HG02642 (cell line): ENCODE data around the gene LYPD6B.

ENCODE experiments used
- ATAC-seq: cut with Tn5 transposase; IDR thresholded peaks from one replicate; pipeline ENCODE4 v1.9.1; 2021; ENCODE audit warnings: mild to moderate bottlenecking; ENCODE audit not compliant: unreplicated experiment, poor library complexity

The LYPD6B gene

DNA sequence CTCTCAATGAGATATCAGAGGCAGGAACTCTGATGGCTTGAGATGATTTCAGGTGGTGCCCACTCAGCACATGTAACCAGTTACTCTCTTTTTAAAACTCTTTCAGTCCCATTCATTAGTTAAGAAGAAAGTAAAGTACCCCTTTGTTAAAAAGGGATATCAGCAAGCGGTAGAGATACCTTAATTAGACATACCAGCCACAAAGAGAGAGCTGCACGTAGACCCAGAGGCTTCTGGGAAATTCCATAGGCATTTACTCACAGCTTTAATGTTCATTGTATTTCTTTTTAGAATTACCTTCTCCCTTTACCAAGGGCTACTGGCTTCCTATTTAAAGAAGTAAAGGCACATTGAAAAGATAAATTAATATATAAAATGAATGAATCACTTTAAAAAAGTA is 63.3 kb downstream of the LYPD6B start:
- no peak for ATAC-seq

DNA sequence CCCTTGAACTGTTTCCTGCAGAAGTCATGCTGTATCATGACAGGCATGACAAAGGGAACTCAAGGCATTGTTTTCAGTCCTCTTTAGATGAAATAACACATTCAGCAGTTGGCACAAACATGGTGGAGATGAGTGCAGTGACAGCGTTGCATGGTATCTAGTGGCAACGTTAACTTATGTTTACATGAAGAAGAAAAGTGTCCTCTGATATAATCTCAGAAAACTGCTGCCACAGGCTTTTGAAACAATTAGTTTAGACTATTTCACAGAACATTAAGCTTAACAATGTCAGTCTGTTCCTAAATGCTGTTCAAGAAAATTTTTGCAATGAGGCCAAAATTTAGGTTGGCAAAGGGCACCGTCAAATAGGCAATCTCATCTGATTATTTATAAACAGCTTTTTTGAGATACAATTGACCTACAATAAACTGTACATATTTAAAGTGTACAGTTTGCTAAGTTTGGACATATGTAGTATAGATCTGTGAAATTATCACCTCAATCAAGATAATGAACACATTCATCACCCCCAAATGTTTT is 64.7 kb downstream of the LYPD6B start:
- no peak for ATAC-seq

DNA sequence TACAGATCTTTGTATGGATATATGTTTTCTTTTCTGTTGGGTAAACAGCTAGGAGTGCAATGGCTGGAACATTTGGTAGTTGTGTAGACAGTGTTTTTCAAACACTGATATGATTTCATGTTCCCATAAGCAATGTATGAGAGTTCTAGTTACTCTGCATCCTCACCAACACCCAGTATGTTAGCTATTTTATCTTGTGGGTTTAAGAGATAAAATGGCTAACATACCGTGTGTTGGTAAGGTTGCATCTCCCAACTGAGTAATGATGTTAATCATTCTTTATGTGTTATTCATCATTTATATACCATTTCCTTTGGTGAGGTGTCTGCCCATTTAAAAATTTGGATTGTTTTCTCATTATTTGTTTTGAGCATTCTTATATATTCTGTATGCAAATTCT is 65.7 kb downstream of the LYPD6B start:
- no peak for ATAC-seq

DNA sequence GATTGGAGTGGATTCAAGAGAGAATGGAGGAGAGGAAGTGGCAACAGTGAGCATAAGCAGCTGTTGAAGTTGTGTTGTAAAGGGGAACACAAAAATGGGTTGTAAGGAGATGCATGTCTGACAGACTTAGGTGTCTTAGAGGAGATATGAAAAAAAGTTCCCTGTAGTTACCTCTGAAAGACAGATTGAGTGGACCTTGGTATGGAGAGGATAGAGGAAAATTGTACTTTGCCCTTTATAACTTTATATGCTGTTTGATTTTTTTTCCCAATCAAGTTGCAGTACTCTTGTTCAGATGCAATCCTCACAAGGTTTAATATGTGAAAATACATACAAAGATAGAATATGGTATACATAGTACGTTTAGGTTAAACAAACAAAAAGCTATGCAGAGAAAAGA is 73.6 kb downstream of the LYPD6B start:
- ATAC-seq, result no peak

DNA sequence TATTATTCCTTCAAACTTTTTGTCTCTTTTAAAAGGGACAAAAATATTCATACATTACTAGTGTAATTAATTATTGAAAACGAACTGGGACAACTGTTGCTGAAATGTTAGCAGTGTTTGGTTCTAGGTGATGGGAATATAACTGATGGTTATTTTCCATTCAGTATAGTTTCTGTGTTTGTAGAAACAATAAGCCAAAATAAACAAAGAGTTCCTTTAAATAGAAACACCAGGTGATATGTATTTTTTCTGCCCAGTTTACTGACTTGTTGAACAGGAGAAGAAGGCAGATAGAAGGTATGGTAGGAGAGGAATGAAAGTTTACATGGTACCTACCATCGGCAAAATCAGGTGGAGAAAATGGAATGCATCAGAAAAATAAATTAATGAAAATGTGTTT is 74.2 kb downstream of the LYPD6B start:
- no peak for ATAC-seq

DNA sequence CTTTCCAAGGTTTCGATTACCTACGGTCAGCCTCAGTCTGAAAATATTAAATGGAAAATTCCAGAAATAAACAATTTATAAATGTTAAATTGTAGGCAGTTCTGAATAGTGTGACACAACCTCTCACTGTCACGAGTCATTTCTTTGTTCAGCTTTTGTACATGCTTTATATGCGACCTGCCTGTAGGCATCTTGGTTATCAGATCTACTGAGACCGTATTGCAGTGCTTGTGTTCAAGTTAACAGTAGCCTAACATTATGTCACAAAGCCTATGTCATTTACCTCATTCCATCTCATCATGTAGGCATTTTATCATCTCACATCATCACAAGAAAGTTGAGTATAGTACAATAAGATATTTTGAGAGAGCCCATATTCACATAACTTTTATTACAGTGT is 77.3 kb downstream of the LYPD6B start:
- no peak for ATAC-seq

DNA sequence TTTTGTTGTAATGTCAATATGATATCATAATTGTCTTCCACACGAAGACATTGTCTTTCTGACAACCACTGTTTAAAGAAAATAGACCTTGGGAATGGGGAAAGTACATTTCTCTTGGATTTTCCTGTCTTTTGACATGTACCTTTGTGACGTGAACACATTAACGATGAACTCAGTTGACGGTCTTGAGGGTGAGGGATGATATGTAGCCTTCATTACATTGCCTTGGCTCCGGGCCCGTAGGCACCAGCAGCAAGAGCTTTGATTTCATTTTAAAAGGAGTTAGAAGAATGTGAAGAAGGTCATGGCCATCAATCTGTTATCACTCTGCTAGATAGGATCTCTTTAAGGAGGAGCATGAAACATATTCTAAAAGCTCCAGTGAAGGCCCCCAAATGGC is 80.9 kb downstream of the LYPD6B start:
- ATAC-seq, result no peak

DNA sequence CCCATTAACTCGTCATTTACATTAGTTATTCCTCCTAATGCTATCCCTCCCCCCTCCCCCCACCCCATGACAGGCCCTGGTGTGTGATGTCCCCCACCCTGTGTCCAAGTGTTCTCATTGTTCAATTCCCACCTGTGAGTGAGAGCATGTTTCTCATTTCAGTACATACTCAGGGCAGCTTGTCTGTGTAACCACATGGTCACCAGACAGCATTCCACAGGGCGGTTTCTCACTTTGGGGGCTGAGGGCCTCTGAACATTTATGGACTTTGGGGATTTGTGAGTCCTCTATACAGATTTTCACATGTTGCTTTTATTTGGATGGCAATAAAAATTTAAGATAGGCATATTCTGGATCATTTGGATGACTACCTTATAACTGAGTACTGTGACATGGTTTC is 84.0 kb downstream of the LYPD6B start:
- ATAC-seq, result no peak

DNA sequence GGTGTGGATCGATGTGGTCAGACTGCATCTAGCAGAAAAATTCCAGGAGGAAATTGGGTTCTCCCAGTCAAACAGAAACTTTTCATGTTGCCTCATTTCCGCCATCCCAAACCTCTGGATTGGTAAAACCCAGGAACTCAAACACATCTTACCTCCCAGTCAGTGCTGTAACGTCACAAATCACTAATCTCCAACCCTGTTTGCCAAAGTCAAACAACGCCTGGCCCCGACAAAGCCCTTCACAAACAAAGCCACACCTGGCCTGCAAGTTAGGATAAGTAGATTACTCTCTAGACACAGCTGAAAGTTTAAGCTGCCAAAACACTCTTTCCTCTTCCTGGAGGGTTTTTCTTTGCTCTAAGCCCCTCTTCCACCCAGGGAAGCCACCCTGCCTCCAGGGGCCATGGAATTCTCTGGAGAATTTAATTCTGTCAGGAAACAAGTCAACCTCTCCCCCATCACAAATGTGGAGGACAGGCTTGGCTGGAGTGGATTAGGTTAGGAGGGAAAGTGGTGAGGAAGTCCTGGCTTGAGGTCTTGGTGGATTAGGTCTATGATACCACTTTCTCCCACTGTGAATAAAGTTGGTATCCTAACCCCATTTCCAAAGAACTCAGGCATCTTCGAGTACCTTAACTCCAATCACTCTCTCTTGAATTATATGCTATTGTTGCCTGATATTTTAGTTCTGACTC is 86.7 kb downstream of the LYPD6B start:
- ATAC-seq, result no peak

DNA sequence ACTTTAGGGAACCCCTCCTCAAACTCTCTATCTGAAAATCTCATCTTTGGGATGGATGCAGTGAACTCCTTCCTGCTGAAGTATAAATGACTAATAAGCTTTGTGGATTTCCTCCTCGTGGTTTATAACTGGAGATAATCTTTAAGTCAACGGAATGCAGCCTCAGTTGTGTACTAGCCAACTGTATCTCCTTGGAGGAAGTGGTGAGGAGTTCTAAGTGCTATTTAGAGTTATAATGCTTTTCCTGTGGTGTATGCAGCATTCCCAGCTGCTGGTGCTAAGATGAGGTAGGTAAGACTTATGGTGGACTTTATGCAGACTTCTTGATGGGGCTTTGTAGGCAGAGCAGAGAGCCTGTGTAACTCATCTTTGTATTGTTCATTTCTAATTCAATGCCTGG is 90.9 kb downstream of the LYPD6B start:
- ATAC-seq, result peak; percentile 39

DNA sequence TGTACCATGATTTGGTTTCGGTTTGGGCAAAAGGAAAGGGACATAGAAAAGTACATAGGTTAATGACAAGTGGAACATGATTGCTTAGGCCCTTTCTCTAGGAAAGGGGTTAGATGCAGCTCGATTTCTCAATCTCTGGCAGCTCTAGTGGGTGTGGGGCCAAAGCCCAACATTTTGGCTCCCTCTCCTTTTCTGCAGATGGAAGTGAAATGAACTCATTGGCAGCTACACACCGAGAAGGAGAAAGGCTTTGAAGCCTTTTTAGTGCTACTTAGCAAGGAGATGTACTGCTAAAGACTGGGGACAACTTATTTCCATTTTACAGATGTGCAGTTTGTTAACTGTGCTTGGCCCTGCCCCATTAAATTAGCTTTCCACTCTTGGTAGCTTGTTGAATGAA is 93.8 kb downstream of the LYPD6B start:
- no peak for ATAC-seq

DNA sequence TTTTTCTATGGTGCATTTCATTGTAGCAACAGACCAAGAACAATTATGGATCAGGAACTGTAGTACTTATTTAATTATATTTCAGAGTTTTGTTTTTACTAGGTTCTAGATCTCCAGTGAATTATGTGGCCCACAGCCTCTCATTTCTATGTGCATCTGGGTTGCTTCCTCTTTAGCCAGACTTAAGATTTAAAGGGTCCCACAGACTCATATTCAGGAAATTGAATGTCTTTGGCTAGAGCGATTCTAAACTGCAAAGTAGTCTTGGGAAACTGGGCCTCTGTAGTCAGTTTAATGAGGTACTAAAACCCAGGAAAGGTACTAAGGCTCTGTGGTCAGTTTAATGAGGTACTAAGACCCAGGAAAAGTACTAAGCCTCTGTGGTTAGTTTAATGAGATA is 94.4 kb downstream of the LYPD6B start:
- ATAC-seq, result no peak

DNA sequence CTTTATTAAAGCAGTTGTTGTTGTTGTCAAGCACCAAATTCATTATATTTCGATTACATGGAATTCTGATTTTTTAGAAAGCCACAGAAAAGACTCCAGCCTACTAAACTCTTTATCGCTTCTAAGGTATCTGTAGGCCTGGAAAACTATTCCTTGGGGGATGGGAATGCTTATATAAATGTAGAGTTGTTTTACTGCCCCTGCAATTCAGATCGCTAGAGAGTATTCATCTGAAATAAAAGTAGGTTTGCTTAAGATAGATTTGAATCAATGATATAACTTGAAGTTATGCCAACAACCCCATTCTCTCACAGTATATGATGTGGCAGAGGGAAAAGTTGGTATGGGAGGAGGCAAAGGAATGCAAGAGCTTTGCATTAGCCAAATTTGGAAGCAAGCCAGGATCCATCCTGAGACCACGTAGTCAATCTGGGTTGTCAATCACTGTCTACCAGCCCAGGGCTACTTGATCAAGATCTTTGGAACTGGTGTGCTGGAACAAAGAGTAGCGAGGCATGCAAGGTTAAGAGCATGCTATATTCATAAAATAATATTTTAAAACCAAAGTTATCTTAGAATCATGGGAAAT is 95.9 kb downstream of the LYPD6B start:
- ATAC-seq, result no peak

DNA sequence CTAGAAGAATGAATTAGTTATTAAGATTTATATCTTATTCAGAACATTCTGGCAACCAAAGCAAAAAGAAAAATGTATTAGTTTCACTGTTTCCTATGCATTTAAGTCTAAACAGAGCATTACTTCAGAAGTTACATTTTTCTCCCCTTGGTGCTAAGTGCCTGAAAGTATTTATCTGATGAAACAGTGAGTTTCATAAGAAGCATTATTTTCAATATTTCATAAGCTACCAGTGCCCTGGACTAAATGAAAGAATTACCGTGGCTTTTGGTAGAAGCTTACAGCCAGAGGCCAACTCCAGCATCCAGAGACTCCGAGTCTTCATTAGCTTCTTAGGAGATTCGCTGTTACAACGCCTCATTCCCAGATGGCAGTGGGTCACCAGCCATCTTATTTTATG is 97.6 kb downstream of the LYPD6B start:
- no peak for ATAC-seq

DNA sequence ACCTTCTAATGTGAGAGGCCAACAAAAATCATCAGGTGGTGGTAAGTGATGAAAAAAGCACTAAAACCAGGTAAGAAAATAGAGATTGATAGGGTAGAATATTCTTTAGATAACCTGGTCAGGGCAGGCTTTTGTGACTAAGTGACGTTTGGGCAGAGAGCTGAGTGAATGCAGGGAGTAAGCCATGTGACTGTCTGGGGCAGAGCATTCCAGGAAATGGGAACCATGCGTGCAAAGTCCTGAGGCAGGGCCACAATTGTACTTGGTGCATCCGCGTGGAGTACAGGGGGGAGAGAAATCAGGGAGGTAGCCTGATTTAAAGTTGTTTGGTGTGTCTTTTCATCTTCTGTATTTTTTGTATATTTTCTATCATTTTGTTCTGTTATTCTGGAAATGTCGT is 102.5 kb downstream of the LYPD6B start:
- ATAC-seq, result no peak

DNA sequence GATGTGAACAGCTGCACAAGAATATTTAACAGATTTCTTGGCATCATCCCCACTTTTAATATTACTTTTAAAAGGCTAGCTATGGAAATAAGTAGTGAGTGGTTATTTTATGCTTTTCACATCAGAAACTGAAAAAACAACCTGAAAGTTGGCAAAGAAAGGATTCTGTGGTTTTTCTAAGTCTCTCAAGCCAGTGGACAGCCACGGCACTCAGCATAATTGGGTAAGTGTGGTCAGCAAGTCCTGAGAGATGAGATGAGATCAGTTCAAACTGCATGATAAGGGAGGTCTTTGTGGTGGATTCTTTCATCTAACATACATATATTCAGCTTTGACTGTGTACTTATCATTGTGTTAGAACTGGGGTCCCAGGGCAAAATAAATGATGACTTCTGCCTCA is 105.2 kb downstream of the LYPD6B start:
- ATAC-seq, result no peak

DNA sequence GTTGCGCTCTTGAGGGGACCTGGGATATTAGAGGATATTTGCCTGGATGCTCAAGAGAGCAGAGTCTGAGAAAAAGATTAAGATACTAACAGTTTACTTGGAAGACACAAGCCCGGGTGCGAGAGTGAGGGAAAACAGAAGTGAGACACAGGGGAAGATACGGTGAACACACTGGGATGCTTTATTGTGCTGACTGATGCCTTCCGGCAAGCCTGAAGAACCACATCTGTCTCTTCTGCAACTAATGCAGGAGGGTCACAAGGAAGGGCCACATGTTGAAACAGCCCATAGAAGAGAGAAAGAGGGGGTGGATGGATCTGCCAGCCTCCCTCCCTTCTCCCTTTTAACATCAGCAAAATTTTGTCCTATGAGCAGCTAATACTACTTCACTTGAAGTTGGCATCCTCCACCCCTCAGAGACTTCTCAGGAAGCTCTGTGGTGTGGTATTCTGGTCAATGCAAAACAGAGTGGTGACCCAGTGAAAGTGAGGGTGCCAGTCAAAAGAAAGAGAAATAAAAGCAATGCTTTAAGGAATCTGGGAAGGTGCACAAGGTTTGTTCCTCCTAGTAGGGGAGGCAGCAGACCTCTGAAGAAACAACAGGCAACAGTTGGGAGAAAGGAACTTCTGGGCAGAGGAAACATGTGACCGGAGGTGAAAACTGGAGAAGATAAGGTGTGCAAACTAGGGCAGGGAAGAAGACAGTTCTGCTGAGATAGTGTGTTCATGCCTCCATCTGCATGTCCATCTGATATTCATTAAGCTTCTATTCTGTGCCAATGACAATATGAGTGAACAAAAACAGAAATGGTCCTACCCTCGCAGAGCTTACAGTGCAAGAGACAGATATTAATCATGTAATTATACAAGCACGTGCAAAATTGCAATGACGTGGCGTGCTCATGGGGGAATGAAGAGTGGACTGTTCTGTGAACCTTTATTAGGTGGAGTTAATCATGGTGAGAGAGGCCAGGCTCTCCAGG is 107.1 kb downstream of the LYPD6B start:
- ATAC-seq, result peak; percentile 71

DNA sequence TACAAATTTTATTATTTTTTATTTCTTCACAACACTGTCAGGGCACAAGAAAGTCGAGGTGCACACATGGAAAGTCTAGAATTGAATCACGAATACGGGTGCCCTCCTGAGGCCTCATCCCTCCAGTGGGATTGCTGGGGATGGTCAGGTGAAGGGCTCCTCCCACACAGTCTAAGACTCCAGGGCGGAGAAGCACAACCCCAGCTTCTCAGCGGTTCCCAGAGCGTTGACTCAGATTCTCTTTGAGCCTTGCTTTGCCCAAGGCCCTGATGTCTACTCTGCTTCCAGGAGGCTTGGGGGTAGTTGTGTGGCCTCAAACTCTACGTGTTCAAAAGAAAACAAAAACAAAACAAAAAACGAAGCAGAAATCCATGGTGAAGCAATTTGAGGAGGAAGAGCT is 108.4 kb downstream of the LYPD6B start:
- ATAC-seq, result no peak

DNA sequence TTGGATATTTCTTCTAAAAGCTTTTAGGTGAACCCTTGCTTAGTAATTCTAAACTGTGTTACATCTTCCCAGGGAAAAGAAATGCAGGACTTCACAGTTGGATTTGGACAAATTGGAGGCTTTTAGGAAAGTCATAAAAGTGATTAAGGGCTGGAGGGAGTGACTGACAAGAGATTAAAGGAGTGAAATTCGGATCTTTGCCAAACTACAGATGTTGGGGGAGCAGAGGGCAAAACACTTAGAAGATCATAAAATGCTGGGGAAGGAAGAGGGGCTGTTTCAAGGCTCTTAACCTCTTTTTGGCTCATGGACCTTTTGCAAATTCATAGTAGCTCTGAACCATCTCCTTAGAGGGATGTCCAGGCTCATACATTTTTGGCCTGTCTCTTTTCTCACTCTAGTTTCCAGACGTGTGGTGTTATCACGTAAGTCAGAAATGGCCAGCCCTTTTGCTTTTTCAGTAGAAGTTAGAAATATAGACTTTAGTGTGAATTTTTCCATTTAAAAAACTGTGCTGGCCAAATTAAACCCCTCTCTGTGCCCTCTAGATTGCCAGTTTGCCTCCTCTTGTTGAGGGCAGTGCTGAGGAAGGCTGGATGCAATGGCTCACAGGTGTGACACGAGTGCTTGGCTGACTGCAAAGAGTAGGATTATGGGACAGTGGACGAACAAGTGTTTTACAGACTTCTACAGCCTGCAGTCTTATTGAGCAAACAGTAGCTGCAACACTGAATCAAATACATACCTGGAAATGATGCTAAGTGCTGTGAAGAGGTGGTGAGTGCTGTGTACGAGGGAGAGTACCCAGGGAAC is 109.9 kb downstream of the LYPD6B start:
- no peak for ATAC-seq

DNA sequence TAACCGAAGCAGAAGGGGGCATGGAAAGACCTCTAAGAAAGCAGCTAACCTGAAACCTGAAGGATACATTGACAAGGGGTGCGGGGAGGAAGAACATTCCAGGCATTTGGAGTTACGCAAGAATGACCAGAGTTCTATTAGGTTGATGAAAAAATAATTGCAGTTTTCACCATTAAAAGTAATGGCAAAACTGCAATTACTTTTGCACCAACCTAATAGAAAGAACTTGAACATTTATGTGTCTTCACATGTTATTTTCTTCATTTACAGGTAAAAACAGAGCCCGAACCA is 110.5 kb downstream of the LYPD6B start:
- ATAC-seq, result no peak
